ENCODE results near the gene UVRAG.

UVRAG gene

DNA sequence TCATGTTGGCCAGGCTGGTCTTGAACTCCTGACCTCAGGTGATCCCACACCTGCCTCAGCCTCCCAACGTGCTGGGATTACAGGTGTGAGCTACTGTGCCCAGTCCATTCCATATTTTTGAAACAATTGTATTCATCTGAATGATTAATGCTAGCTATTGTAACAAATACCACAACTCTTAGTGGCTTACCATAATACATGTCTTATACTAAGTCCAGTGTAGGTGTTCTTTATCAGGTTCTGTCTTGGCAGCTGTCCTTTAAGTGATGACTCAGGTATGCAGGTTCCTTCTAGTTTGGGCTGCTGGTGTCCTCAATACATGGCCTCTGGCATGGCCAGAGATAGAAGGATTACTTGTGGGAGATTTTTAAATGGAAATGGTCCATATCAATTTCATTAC, 39.0 kb downstream of the UVRAG start:
- no peaks in the 10 kb centered on the region for H3K27me3 ChIP-seq (ENCODE audit: control insufficient read depth, insufficient read depth, low read length)
- H3K36me3 ChIP-seq (ENCODE audit: control insufficient read depth, insufficient read depth, low read length): no peaks in the 10 kb centered on the region
- no peaks in the 10 kb centered on the region for H3K9me3 ChIP-seq (ENCODE audit: control insufficient read depth, insufficient read depth, low read length)
- H3K4me3 ChIP-seq (ENCODE audit: low read depth, low read length): no peak overlapping the region
- no peaks in the 10 kb centered on the region for H3K4me1 ChIP-seq (ENCODE audit: control insufficient read depth, insufficient read depth, low read length)
- no peak overlapping the region for H3K9ac ChIP-seq (ENCODE audit: low read depth, low read length)

DNA sequence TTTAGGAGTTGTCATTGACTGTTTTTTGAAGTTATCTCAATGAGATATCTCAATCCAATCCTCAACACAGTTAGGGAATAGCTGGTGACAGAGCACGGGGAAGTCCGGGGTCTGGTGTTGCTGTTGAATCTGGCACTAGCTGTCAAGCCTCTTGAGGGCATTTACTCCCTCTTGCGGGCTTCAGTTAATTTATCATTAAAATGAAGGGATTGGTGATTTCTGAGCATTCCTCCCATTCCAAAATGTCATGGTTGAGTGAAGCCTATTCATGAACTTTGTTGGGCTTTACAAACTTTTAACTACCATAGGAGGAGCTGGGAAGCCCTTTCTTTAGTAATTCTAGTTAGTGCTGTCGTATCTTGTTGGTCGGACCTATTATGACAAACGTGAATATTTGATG, 40.2 kb downstream of the UVRAG start:
- H3K9ac ChIP-seq (ENCODE audit: low read depth, low read length): no peak overlapping the region
- no peaks in the 10 kb centered on the region for H3K36me3 ChIP-seq (ENCODE audit: control insufficient read depth, insufficient read depth, low read length)
- H3K27me3 ChIP-seq (ENCODE audit: control insufficient read depth, insufficient read depth, low read length): no peaks in the 10 kb centered on the region
- no peak overlapping the region for H3K4me3 ChIP-seq (ENCODE audit: low read depth, low read length)
- no peaks in the 10 kb centered on the region for H3K4me1 ChIP-seq (ENCODE audit: control insufficient read depth, insufficient read depth, low read length)
- H3K9me3 ChIP-seq (ENCODE audit: control insufficient read depth, insufficient read depth, low read length): no peaks in the 10 kb centered on the region

DNA sequence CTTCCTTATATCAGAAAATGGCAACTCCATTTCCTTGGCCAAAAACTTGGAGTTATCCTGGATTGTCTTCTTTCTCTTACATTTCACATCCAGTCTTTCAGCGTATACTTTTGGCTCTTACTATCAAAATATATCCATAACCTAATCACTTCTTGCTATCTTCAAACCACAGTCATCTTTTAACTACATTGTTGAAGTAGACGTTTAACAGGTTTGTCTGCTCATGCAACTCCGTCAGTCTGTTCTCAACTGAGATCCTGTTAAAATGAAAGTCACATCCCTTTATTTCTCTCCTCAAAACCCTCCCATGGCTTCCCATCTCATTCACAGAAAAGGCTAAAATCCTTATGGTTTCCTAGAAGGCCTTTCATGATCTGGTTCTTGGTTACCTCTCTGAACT, 41.9 kb downstream of the UVRAG start:
- Histone ChIP-seq H3K4me3 (ENCODE audit: low read depth, low read length) (no peak overlapping the region), H3K9ac (ENCODE audit: low read depth, low read length) (no peak overlapping the region), H3K4me1 (ENCODE audit: control insufficient read depth, insufficient read depth, low read length) (no peaks in the 10 kb centered on the region), H3K9me3 (ENCODE audit: control insufficient read depth, insufficient read depth, low read length) (no peaks in the 10 kb centered on the region), H3K36me3 (ENCODE audit: control insufficient read depth, insufficient read depth, low read length) (no peaks in the 10 kb centered on the region), H3K27me3 (ENCODE audit: control insufficient read depth, insufficient read depth, low read length) (no peaks in the 10 kb centered on the region)

DNA sequence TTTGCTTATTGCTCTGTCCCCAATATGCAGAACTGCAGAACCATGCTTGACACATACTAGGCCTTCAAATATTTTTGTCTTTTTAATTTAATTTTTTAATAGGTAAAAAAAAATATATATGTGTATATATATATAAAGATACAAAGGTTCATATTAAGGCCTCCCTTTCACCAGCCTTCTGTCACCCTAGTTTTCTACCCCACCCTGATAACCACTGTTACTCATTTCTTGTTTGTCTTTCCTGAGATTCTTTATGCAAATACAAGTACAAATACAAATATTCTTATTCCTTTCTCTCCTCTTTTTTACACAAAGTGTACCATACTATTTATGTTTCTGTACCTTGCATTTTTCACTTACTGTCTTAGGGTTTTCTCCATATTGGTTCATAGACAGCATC, 43.0 kb downstream of the UVRAG start:
- H3K27me3 ChIP-seq (ENCODE audit: control insufficient read depth, insufficient read depth, low read length): no peaks in the 10 kb centered on the region

DNA sequence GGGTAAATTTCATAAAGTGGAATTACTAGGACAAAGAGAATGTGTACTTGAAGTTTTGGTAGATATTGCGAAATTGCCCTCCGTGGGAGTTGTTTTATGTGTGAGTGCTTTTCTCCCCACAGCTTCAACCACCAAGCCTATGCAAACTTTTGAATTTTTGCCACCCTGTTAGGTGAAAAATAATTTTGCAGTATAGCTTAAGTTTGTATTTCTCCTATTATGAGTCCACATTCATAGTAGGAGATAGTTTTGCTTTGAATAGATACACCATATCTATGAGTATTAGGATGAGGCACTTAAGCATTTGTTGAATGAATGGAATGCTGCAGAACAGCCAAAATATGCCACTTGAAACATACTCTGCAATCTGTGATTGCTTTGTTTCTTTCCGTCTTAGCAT, 43.6 kb downstream of the UVRAG start:
- no peaks in the 10 kb centered on the region for H3K27me3 ChIP-seq (ENCODE audit: control insufficient read depth, insufficient read depth, low read length)
- H3K36me3 ChIP-seq (ENCODE audit: control insufficient read depth, insufficient read depth, low read length): no peaks in the 10 kb centered on the region
- H3K9me3 ChIP-seq (ENCODE audit: control insufficient read depth, insufficient read depth, low read length): no peaks in the 10 kb centered on the region
- no peaks in the 10 kb centered on the region for H3K4me1 ChIP-seq (ENCODE audit: control insufficient read depth, insufficient read depth, low read length)
- no peak overlapping the region for H3K9ac ChIP-seq (ENCODE audit: low read depth, low read length)
- no peak overlapping the region for H3K4me3 ChIP-seq (ENCODE audit: low read depth, low read length)

More for the DNA sequence above, 43.0 kb downstream of the UVRAG start:
- no peaks in the 10 kb centered on the region for H3K9me3 ChIP-seq (ENCODE audit: control insufficient read depth, insufficient read depth, low read length)
- H3K4me1 ChIP-seq (ENCODE audit: control insufficient read depth, insufficient read depth, low read length): no peaks in the 10 kb centered on the region
- H3K36me3 ChIP-seq (ENCODE audit: control insufficient read depth, insufficient read depth, low read length): no peaks in the 10 kb centered on the region
- no peak overlapping the region for H3K9ac ChIP-seq (ENCODE audit: low read depth, low read length)
- H3K4me3 ChIP-seq (ENCODE audit: low read depth, low read length): no peak overlapping the region

DNA sequence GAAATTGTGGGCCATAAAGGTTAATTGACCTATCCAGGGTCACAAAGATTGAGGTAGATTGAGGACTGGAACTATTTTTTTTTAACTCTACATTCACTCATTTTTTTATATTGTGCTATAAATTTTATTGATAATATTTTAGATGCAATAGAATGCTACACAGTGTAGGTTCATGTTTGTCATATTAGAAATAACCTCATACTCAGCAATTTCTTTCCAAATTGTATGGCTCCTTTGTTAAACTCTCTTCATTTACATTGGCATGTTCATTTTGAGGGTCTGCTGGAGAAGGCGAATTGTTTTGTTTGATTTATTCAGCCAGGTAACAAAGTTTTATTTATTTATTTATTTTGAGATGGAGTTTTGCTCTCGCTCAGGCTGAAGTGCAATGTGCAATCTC, 44.6 kb downstream of the UVRAG start:
- Histone ChIP-seq H3K4me1 (ENCODE audit: control insufficient read depth, insufficient read depth, low read length) (no peaks in the 10 kb centered on the region), H3K4me3 (ENCODE audit: low read depth, low read length) (no peak overlapping the region), H3K36me3 (ENCODE audit: control insufficient read depth, insufficient read depth, low read length) (no peaks in the 10 kb centered on the region), H3K9me3 (ENCODE audit: control insufficient read depth, insufficient read depth, low read length) (no peaks in the 10 kb centered on the region), H3K27me3 (ENCODE audit: control insufficient read depth, insufficient read depth, low read length) (no peaks in the 10 kb centered on the region), H3K9ac (ENCODE audit: low read depth, low read length) (no peak overlapping the region)

DNA sequence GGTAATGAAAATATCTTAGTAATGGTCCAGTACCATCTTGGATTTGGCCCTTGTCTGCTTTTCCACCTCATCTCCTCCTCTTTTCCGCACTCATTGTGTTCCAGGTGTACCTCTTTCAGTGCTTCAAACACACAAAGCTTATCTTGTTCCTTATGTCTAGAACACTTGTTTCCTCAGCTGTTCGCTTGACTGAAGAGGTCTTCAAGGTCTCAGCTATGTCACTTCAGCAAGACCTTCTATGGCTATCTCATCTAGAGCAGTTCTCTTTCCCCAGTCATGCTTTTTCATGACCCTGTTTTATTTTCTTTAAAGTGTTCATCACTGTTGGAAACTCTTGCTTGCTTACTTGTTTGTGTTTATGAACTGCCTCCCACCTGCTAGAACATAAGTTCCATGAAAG, 47.4 kb downstream of the UVRAG start:
- H3K4me1 ChIP-seq (ENCODE audit: control insufficient read depth, insufficient read depth, low read length): no peaks in the 10 kb centered on the region
- H3K36me3 ChIP-seq (ENCODE audit: control insufficient read depth, insufficient read depth, low read length): no peaks in the 10 kb centered on the region
- no peak overlapping the region for H3K9ac ChIP-seq (ENCODE audit: low read depth, low read length)
- no peaks in the 10 kb centered on the region for H3K9me3 ChIP-seq (ENCODE audit: control insufficient read depth, insufficient read depth, low read length)
- no peaks in the 10 kb centered on the region for H3K27me3 ChIP-seq (ENCODE audit: control insufficient read depth, insufficient read depth, low read length)
- H3K4me3 ChIP-seq (ENCODE audit: low read depth, low read length): no peak overlapping the region

DNA sequence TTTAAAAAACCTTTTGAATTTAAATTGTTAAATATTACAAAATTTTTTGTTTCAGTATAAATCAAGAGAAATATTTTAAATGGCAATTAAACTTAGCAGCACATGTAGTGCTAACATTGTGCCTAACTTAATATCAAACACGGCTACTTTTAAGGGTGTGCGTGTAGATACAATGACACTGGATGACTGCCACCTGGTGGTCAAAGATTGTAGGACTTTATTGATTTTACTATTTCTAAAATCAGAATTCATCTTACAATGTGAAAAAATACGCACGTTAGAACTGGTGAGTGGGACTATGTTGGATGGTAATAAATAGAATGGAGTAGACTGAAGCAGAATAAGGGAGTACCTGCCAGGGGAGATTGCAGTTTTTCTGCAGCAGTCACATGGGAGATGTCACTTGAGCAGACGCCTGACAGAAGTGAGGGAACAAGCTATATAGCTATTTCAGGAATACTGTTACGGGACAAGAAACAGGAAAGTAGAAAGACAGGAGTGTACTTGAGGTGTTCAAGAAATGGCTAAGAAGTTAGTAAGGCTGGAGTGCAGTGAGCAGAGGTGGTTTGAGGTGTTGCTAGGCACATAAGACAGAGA, 52.9 kb downstream of the UVRAG start:
- no peaks in the 10 kb centered on the region for H3K27me3 ChIP-seq (ENCODE audit: control insufficient read depth, insufficient read depth, low read length)
- no peaks in the 10 kb centered on the region for H3K4me1 ChIP-seq (ENCODE audit: control insufficient read depth, insufficient read depth, low read length)
- H3K36me3 ChIP-seq (ENCODE audit: control insufficient read depth, insufficient read depth, low read length): no peaks in the 10 kb centered on the region
- no peak overlapping the region for H3K9ac ChIP-seq (ENCODE audit: low read depth, low read length)
- H3K4me3 ChIP-seq (ENCODE audit: low read depth, low read length): no peak overlapping the region
- no peaks in the 10 kb centered on the region for H3K9me3 ChIP-seq (ENCODE audit: control insufficient read depth, insufficient read depth, low read length)

DNA sequence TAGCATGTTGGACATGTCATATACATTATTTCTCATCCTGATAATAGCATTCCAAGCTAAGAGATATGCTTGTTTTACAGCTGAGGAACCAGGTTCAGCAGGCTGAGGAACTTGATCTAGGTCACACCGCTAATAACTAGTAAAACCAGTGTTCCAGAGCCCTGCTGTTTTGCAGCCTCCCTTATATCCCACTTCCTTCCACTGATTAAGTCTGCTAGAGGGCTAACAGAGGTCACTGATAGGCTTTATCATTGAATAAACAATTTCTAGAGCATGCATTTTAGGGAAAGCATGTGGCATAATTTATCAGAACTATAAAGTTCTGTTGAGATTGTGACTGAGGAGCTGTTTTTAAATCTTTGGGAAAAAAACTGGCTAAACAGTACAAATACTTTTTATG, 54.0 kb downstream of the UVRAG start:
- no peak overlapping the region for H3K4me3 ChIP-seq (ENCODE audit: low read depth, low read length)
- no peak overlapping the region for H3K9ac ChIP-seq (ENCODE audit: low read depth, low read length)
- no peaks in the 10 kb centered on the region for H3K9me3 ChIP-seq (ENCODE audit: control insufficient read depth, insufficient read depth, low read length)
- H3K27me3 ChIP-seq (ENCODE audit: control insufficient read depth, insufficient read depth, low read length): no peaks in the 10 kb centered on the region
- H3K4me1 ChIP-seq (ENCODE audit: control insufficient read depth, insufficient read depth, low read length): no peaks in the 10 kb centered on the region
- H3K36me3 ChIP-seq (ENCODE audit: control insufficient read depth, insufficient read depth, low read length): no peaks in the 10 kb centered on the region

DNA sequence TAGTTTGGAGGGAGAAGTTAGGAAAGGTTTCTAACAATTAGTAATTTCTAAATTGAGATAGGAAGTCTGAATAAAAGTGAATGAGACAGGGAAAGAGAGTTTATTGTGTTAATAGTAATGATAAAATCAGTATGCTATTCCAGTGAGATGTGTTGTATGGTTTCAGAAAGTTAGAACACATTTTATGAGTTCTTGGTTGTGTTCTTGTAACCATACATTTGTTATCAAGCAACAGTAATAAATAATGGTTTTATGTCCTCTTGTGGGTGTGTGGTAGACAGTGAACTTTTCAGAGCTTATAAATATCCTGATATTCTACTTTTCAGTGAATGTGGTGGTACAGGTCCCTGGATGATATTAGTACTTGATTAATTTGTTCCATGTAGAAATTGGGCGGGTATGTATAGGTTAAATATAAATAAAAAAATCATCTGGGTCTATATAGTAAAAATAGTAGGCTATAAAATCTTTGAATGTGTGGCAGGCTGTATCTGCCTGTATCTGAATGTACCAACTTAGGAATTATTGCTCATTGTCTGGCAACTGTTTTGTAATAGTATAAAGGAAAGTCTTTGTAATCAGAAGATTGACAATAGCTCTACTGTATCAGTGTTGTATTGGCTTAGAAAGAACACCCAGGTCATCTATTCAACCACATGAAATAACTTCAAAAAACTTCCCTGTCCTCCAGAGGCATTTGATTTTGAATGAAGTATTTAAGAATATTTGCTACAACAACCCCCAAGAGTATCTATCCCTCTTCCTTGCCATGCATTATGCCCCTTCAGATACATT, 54.8 kb downstream of the UVRAG start:
- Histone ChIP-seq H3K9ac (ENCODE audit: low read depth, low read length) (no peak overlapping the region), H3K4me1 (ENCODE audit: control insufficient read depth, insufficient read depth, low read length) (no peaks in the 10 kb centered on the region), H3K36me3 (ENCODE audit: control insufficient read depth, insufficient read depth, low read length) (no peaks in the 10 kb centered on the region), H3K27me3 (ENCODE audit: control insufficient read depth, insufficient read depth, low read length) (no peaks in the 10 kb centered on the region), H3K4me3 (ENCODE audit: low read depth, low read length) (no peak overlapping the region), H3K9me3 (ENCODE audit: control insufficient read depth, insufficient read depth, low read length) (no peaks in the 10 kb centered on the region)

DNA sequence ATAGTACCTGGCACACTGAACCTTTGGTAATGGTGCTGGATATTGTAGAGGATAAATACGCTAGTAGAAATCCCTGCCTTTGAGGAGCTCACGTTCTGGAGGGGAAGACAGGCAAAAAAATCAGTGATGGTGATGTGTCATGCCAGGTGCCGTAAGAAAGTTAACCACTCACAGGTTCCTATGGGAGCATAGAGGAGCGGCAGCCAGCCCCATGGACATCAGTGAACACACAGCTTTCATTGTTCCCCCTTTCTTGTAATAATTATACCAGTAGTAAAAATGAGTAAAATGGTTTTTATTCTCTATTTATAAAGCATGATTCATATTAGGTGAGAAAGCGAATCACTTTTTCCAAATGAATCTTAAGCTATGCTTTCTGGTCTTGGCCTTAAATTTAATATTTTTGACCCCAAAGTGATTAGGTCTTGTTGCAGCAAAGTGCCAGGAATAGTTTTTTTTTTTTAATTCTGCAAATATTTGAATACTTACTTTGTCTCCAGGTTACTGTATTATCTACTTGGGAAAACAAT, 57.9 kb downstream of the UVRAG start:
- Histone ChIP-seq H3K4me1 (ENCODE audit: control insufficient read depth, insufficient read depth, low read length) (no peaks in the 10 kb centered on the region), H3K9ac (ENCODE audit: low read depth, low read length) (no peak overlapping the region), H3K4me3 (ENCODE audit: low read depth, low read length) (no peak overlapping the region), H3K27me3 (ENCODE audit: control insufficient read depth, insufficient read depth, low read length) (no peaks in the 10 kb centered on the region), H3K9me3 (ENCODE audit: control insufficient read depth, insufficient read depth, low read length) (no peaks in the 10 kb centered on the region), H3K36me3 (ENCODE audit: control insufficient read depth, insufficient read depth, low read length) (no peaks in the 10 kb centered on the region)
